ENCODE results near the gene ECE1.

- TF ChIP-seq HDGF (IDR thresholded peaks at IDR 0.05) (no peak), CTCF (IDR thresholded peaks at IDR 0.05 in 2 of 3, conservative IDR thresholded peaks at IDR 0.05 in 1 of 3; ENCODE audit: control insufficient read depth in 2 of 3, extremely low read depth in 1 of 3, insufficient read depth in 1 of 3, low read depth in 3 of 3, low read length in 3 of 3) (no peak), REST (IDR thresholded peaks at IDR 0.05; ENCODE audit: low read depth, low read length) (no peak), TARDBP (IDR thresholded peaks at IDR 0.05; ENCODE audit: borderline replicate concordance) (no peak), TCF7 (IDR thresholded peaks at IDR 0.05; ENCODE audit: borderline replicate concordance) (no peak), MYC (IDR thresholded peaks at IDR 0.05; ENCODE audit: insufficient read depth, insufficient read length, insufficient replicate concordance, low read length, severe bottlenecking) (no peak), RCOR1 (conservative IDR thresholded peaks at IDR 0.05; ENCODE audit: low read depth, low read length) (no peak), YY1 (IDR thresholded peaks at IDR 0.05; ENCODE audit: low read depth, low read length) (no peak), PML (IDR thresholded peaks at IDR 0.05; ENCODE audit: low read length) (no peak), ATF7 (IDR thresholded peaks at IDR 0.05; ENCODE audit: low read depth) (no peak), NRF1 (conservative IDR thresholded peaks at IDR 0.05; ENCODE audit: low read depth, low read length) (no peak), RAD21 (IDR thresholded peaks at IDR 0.05; ENCODE audit: insufficient read depth, low read depth, low read length) (no peak), JUND (IDR thresholded peaks at IDR 0.05; ENCODE audit: low read depth, low read length) (no peak), ZZZ3 (IDR thresholded peaks at IDR 0.05; ENCODE audit: control insufficient read depth, insufficient read length, low read depth) (no peak)
Observed at GRCh38 chr1:21326861-21327344, 36.6 kb upstream of the ECE1 start.

Measured in GM12878 (cell line).